ENCODE results near the gene RPUSD1.

DNA sequence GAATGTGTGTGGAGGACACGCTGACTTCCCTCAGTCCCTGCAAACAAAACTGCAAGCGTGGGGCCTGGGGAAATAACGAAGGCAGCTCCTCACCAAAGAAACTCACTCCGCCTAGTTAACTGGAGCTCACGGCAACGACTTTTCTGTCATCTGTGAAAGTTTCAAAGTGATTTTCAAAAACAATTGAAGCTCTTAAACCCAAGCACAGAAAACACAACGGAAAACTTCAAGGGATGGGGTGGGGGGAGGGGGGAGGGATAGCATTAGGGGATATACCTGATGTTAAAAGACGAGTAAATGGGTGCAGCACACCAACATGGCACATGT, 15.5 kb upstream of the RPUSD1 start:
- TF ChIP-seq, protein P1, sequence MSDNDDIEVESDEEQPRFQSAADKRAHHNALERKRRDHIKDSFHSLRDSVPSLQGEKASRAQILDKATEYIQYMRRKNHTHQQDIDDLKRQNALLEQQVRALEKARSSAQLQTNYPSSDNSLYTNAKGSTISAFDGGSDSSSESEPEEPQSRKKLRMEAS (IDR thresholded peaks at IDR 0.05) = no peak
- TF ChIP-seq POLR2AphosphoS5 (IDR thresholded peaks at IDR 0.05; ENCODE audit: low read depth, low read length) (no peak), CEBPB (IDR thresholded peaks at IDR 0.05; ENCODE audit: low read depth) (no peak), SRF (IDR thresholded peaks at IDR 0.05; ENCODE audit: low read depth) (no peak), POLR2A (IDR thresholded peaks at IDR 0.05; ENCODE audit: borderline replicate concordance, extremely low read depth, insufficient read depth, insufficient read length) (no peak), EGR1 (IDR thresholded peaks at IDR 0.05; ENCODE audit: low read depth) (no peak), FOSL1 (IDR thresholded peaks at IDR 0.05; ENCODE audit: low read depth) (no peak), RAD21 (IDR thresholded peaks at IDR 0.05; ENCODE audit: low read depth) (no peak), EZH2 (IDR thresholded peaks at IDR 0.05) (no peak)
- TF ChIP-seq, protein P2, sequence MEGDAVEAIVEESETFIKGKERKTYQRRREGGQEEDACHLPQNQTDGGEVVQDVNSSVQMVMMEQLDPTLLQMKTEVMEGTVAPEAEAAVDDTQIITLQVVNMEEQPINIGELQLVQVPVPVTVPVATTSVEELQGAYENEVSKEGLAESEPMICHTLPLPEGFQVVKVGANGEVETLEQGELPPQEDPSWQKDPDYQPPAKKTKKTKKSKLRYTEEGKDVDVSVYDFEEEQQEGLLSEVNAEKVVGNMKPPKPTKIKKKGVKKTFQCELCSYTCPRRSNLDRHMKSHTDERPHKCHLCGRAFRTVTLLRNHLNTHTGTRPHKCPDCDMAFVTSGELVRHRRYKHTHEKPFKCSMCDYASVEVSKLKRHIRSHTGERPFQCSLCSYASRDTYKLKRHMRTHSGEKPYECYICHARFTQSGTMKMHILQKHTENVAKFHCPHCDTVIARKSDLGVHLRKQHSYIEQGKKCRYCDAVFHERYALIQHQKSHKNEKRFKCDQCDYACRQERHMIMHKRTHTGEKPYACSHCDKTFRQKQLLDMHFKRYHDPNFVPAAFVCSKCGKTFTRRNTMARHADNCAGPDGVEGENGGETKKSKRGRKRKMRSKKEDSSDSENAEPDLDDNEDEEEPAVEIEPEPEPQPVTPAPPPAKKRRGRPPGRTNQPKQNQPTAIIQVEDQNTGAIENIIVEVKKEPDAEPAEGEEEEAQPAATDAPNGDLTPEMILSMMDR (IDR thresholded peaks at IDR 0.05 in 2 of 3, conservative IDR thresholded peaks at IDR 0.05 in 1 of 3; ENCODE audit: borderline replicate concordance in 1 of 3, insufficient read depth in 1 of 3, low read depth in 2 of 3, low read length in 2 of 3) = no peak
- TF ChIP-seq, protein P3, sequence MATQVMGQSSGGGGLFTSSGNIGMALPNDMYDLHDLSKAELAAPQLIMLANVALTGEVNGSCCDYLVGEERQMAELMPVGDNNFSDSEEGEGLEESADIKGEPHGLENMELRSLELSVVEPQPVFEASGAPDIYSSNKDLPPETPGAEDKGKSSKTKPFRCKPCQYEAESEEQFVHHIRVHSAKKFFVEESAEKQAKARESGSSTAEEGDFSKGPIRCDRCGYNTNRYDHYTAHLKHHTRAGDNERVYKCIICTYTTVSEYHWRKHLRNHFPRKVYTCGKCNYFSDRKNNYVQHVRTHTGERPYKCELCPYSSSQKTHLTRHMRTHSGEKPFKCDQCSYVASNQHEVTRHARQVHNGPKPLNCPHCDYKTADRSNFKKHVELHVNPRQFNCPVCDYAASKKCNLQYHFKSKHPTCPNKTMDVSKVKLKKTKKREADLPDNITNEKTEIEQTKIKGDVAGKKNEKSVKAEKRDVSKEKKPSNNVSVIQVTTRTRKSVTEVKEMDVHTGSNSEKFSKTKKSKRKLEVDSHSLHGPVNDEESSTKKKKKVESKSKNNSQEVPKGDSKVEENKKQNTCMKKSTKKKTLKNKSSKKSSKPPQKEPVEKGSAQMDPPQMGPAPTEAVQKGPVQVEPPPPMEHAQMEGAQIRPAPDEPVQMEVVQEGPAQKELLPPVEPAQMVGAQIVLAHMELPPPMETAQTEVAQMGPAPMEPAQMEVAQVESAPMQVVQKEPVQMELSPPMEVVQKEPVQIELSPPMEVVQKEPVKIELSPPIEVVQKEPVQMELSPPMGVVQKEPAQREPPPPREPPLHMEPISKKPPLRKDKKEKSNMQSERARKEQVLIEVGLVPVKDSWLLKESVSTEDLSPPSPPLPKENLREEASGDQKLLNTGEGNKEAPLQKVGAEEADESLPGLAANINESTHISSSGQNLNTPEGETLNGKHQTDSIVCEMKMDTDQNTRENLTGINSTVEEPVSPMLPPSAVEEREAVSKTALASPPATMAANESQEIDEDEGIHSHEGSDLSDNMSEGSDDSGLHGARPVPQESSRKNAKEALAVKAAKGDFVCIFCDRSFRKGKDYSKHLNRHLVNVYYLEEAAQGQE (IDR thresholded peaks at IDR 0.05; ENCODE audit: low read depth) = no peak

Measured in HCT116 (cell line).